Measurements from ENCODE around the gene MARCHF6. TPM values are rescaled to one million over a fixed set of nuclear protein-coding genes. Genes with fewer than 3 reads are reported as not detected.
"Not testable (repeated sequence)": the region's sequence is repeated elsewhere in the genome, so short reads cannot be mapped to it uniquely, and the experiment has no call there.

The MARCHF6 gene
- total and polyA plus RNA-seq, 8 donors = 123 to 188 (median 164) TPM

GRCh38 chr5:10374046-10375022 is 20.8 kb downstream of the MARCHF6 start:
- Histone ChIP-seq H3K4me1 (peaks cover 4 to 20% of the 10 kb centered on the region in 2 donors), H3K4me3 (no peak overlapping the region), H3K27ac (no peak overlapping the region), H3K27me3 (no peaks in the 10 kb centered on the region), H3K9me3 (no peaks in the 10 kb centered on the region), H3K36me3 (peaks cover 0 to 14% of the 10 kb centered on the region in 2 donors)
- intact Hi-C loops (cut with DNase I) = no loop called here
- no peak for TF ChIP-seq CTCF (IDR thresholded peaks at IDR 0.05)
- DNase-seq (no peak), ATAC-seq (no peak)

- peaks cover 4 to 20% of the 10 kb centered on the region in 2 donors for H3K4me1 ChIP-seq
- H3K27me3 ChIP-seq; H3K27ac ChIP-seq; intact Hi-C loops (cut with DNase I); H3K4me3 ChIP-seq; H3K9me3 ChIP-seq; DNase-seq; ATAC-seq: not testable (repeated sequence)
- peaks cover 0 to 20% of the 10 kb centered on the region in 2 donors for H3K36me3 ChIP-seq
Observed at GRCh38 chr5:10375146-10375545, 21.7 kb downstream of the MARCHF6 start.

- Histone ChIP-seq H3K4me3 (no peak overlapping the region), H3K4me1 (peaks cover 4 to 16% of the 10 kb centered on the region in 2 donors), H3K9me3 (no peaks in the 10 kb centered on the region), H3K27ac (no peak overlapping the region), H3K36me3 (peaks cover 0 to 25% of the 10 kb centered on the region in 2 donors), H3K27me3 (no peaks in the 10 kb centered on the region)
- ATAC-seq (no peak), DNase-seq (no peak)
- intact Hi-C loops (cut with DNase I) = no loop called here
- TF ChIP-seq CTCF (IDR thresholded peaks at IDR 0.05) = no peak
Observed at GRCh38 chr5:10376544-10376943, 23.0 kb downstream of the MARCHF6 start.

GRCh38 chr5:10377081-10377480 is 23.6 kb downstream of the MARCHF6 start:
- Histone ChIP-seq H3K4me3 (no peak overlapping the region), H3K4me1 (peaks cover 4 to 13% of the 10 kb centered on the region in 2 donors), H3K27me3 (no peaks in the 10 kb centered on the region), H3K9me3 (no peaks in the 10 kb centered on the region), H3K36me3 (peaks cover 0 to 28% of the 10 kb centered on the region in 2 donors), H3K27ac (no peak overlapping the region)
- ATAC-seq (no peak), DNase-seq (no peak)
- no peak for TF ChIP-seq CTCF (IDR thresholded peaks at IDR 0.05)
- intact Hi-C loops (cut with DNase I) = no loop called here

- no peak overlapping the region for H3K27ac ChIP-seq
- intact Hi-C loops (cut with DNase I) = no loop called here
- ATAC-seq = no peak
- H3K36me3 ChIP-seq = peaks cover 0 to 45% of the 10 kb centered on the region in 2 donors
- peaks cover 0 to 4% of the 10 kb centered on the region in 2 donors for H3K4me1 ChIP-seq
- H3K9me3 ChIP-seq = no peaks in the 10 kb centered on the region
- no peak overlapping the region for H3K4me3 ChIP-seq
- no peaks in the 10 kb centered on the region for H3K27me3 ChIP-seq
- no peak for DNase-seq
- TF ChIP-seq CTCF (IDR thresholded peaks at IDR 0.05) = no peak
Observed at GRCh38 chr5:10381803-10382202, 28.3 kb downstream of the MARCHF6 start.
